GM23338 (cell line): ENCODE measurements around the gene REST. TPM values are rescaled to one million over a fixed set of nuclear protein-coding genes. Genes with fewer than 3 reads are reported as not detected.

Experiments
- ATAC-seq: fragments of 200-7000 bp; cut with Tn5 transposase; 3 replicates; pipeline ENCODE4 v1.9.1; 2020
- DNase-seq: peaks from one replicate; pipeline ENCODE4 v3.0.0-alpha.2; 2015; ENCODE audit warnings: low spot score
- H2AFZ ChIP-seq: fragments of 200-600 bp; sonication (generic); 2 replicates; pipeline ENCODE4 v1.8.0; 2016; ENCODE audit warnings: antibody characterized with exemption, mild to moderate bottlenecking, moderate library complexity
- H3F3A ChIP-seq: fragments of 200-600 bp; sonication (generic); replicated peaks from 2 replicates; pipeline ENCODE4 v1.8.0; 2017; ENCODE audit warnings: antibody characterized with exemption, mixed run types, low read depth
- H3K27ac ChIP-seq: fragments of 200-600 bp; sonication (generic); 2 replicates; pipeline ENCODE4 v1.6.1; 2016; ENCODE audit warnings: low read depth
- H3K27me3 ChIP-seq: fragments of 200-600 bp; sonication (generic); 2 replicates; pipeline ENCODE4 v1.8.0; 2016; ENCODE audit warnings: mild to moderate bottlenecking, mixed run types, moderate library complexity; ENCODE audit not compliant: insufficient read depth
- H3K36me3 ChIP-seq: fragments of 200-600 bp; sonication (generic); 2 replicates; pipeline ENCODE4 v1.8.0; 2016; ENCODE audit warnings: mild to moderate bottlenecking; ENCODE audit not compliant: insufficient read depth
- H3K4me1 ChIP-seq: fragments of 200-600 bp; sonication (generic); 2 replicates; pipeline ENCODE4 v1.8.0; 2016; ENCODE audit warnings: mild to moderate bottlenecking, moderate library complexity; ENCODE audit not compliant: insufficient read depth
- H3K4me2 ChIP-seq: fragments of 200-600 bp; sonication (generic); 2 replicates; pipeline ENCODE4 v1.7.1; 2017; ENCODE audit warnings: mixed run types
- H3K4me3 ChIP-seq: fragments of 200-600 bp; sonication (generic); 2 replicates; pipeline ENCODE4 v1.6.1; 2016; ENCODE audit warnings: mixed run types
- H3K79me2 ChIP-seq: fragments of 200-600 bp; sonication (generic); replicated peaks from 2 replicates; pipeline ENCODE4 v1.8.0; 2017; ENCODE audit warnings: mild to moderate bottlenecking; ENCODE audit not compliant: insufficient read depth
- H3K9me2 ChIP-seq: fragments of 200-600 bp; sonication (generic); 2 replicates; pipeline ENCODE4 v1.8.0; 2017; ENCODE audit not compliant: insufficient read depth
- H4K20me1 ChIP-seq: fragments of 200-600 bp; sonication (generic); replicated peaks from 2 replicates; pipeline ENCODE4 v1.8.0; 2017; ENCODE audit warnings: mild to moderate bottlenecking; ENCODE audit not compliant: insufficient read depth
- H3K27ac Mint-ChIP-seq: 2 replicates; pipeline ENCODE4 v1.8.0; 2020; ENCODE audit warnings: inconsistent platforms, mild to moderate bottlenecking, moderate library complexity, mixed read lengths
- H3K27me3 Mint-ChIP-seq: 3 replicates; pipeline ENCODE4 v1.8.0; 2022; ENCODE audit warnings: low read depth, mild to moderate bottlenecking, moderate library complexity, mixed read lengths, inconsistent platforms; ENCODE audit not compliant: insufficient read depth, poor library complexity
- H3K36me3 Mint-ChIP-seq: 3 replicates; pipeline ENCODE4 v1.8.0; 2021; ENCODE audit warnings: low read depth, mild to moderate bottlenecking, inconsistent platforms, moderate library complexity, mixed read lengths
- H3K4me1 Mint-ChIP-seq: 3 replicates; pipeline ENCODE4 v1.8.0; 2020; ENCODE audit warnings: mild to moderate bottlenecking, inconsistent platforms, mixed read lengths
- H3K4me3 Mint-ChIP-seq: 3 replicates; pipeline ENCODE4 v1.8.0; 2021; ENCODE audit warnings: moderate library complexity, mild to moderate bottlenecking, inconsistent platforms, mixed read lengths
- H3K9me3 Mint-ChIP-seq: 3 replicates; pipeline ENCODE4 v1.8.0; 2020; ENCODE audit warnings: moderate library complexity, mild to moderate bottlenecking, inconsistent platforms, mixed read lengths
- CREB1 ChIP-seq: fragments of 250-450 bp; sonication (Bioruptor Pico); IDR thresholded peaks from 2 replicates; pipeline ENCODE4 v1.5.0; 2020; ENCODE audit warnings: low read depth, mild to moderate bottlenecking, moderate library complexity
- CTCF ChIP-seq, 2 experiments: fragments of 200-600 bp in 1 of 2; sonication (generic) in 1 of 2; conservative IDR thresholded peaks; 2 replicates each; pipeline versions ENCODE4 v1.5.1 to v1.6.1; 2016 to 2017; ENCODE audit warnings: antibody characterized with exemption in 2 of 2, low read depth in 2 of 2, mild to moderate bottlenecking in 2 of 2, moderate library complexity in 1 of 2
- ETS1 ChIP-seq: IDR thresholded peaks from 2 replicates; pipeline ENCODE4 v1.6.1; 2016; ENCODE audit warnings: antibody characterized with exemption
- EZH2 ChIP-seq: fragments of 200-600 bp; sonication (generic); IDR thresholded peaks from one replicate; pipeline ENCODE4 v1.8.0; 2017; ENCODE audit warnings: antibody characterized with exemption, mild to moderate bottlenecking, low read depth; ENCODE audit not compliant: unreplicated experiment
- EZH2phosphoT487 ChIP-seq: fragments of 200-600 bp; sonication (generic); IDR thresholded peaks from one replicate; pipeline ENCODE4 v1.8.1; 2018; ENCODE audit warnings: antibody characterized with exemption; ENCODE audit not compliant: unreplicated experiment
- JUNB ChIP-seq: IDR thresholded peaks from one replicate; pipeline ENCODE4 v1.6.1; 2016; ENCODE audit warnings: antibody characterized with exemption; ENCODE audit not compliant: unreplicated experiment
- NANOG ChIP-seq: IDR thresholded peaks from 2 replicates; pipeline ENCODE4 v1.6.1; 2016; ENCODE audit warnings: antibody characterized with exemption, borderline replicate concordance
- POLR2AphosphoS5 ChIP-seq: IDR thresholded peaks from 2 replicates; pipeline ENCODE4 v1.6.1; 2016; ENCODE audit warnings: antibody characterized with exemption, low read depth
- REST ChIP-seq: IDR thresholded peaks from one replicate; pipeline ENCODE4 v1.6.1; 2018; ENCODE audit warnings: antibody characterized with exemption; ENCODE audit not compliant: unreplicated experiment
- STAT1 ChIP-seq: IDR thresholded peaks from one replicate; pipeline ENCODE4 v1.6.1; 2016; ENCODE audit warnings: antibody characterized with exemption; ENCODE audit not compliant: unreplicated experiment
- ZNF114 ChIP-seq: fragments of 250-450 bp; sonication (Bioruptor Pico); IDR thresholded peaks from 2 replicates; pipeline ENCODE4 v1.5.0; 2020; ENCODE audit warnings: mild to moderate bottlenecking, moderate library complexity
- ZNF331 ChIP-seq: fragments of 250-450 bp; sonication (Bioruptor Pico); IDR thresholded peaks from 2 replicates; pipeline ENCODE4 v1.5.0; 2020; ENCODE audit warnings: low read depth, mild to moderate bottlenecking, moderate library complexity
- ZNF462 ChIP-seq: fragments of 250-450 bp; sonication (Bioruptor Pico); IDR thresholded peaks from 2 replicates; pipeline ENCODE4 v1.5.0; 2020; ENCODE audit warnings: mild to moderate bottlenecking, moderate library complexity
- polyA plus RNA-seq: library from polyadenylated mRNA; unstranded; fragments of >200 nt; fragmentation: Nextera tagmentation; extraction: Ambion mirVana; gene quantifications from 2 replicates; pipeline ENCODE4 v1.2.1, GENCODE V29; 2016
- total RNA-seq: library from RNA; depleted of rRNA; stranded (reverse); fragments of >200 nt; shearing (Covaris generic); gene quantifications from 2 replicates; pipeline ENCODE4 v1.2.3, GENCODE V29; 2014

Gene REST
- total and polyA plus RNA-seq, 2 experiments from 2014 or later = 44.7 to 61.5 TPM

GRCh38 chr4:56972389-56972788, 64.7 kb downstream of the REST start:
- H3K4me3 Mint-ChIP-seq = no peak overlapping the region
- Histone ChIP-seq H3F3A (no peaks in the 10 kb centered on the region), H3K4me3 (no peak overlapping the region), H2AFZ (no peak overlapping the region), H3K36me3 (peaks cover 51% of the 10 kb centered on the region), H3K27me3 (no peaks in the 10 kb centered on the region), H3K9me2 (no peaks in the 10 kb centered on the region), H4K20me1 (peaks cover 44% of the 10 kb centered on the region), H3K4me2 (no peak overlapping the region), H3K4me1 (no peaks in the 10 kb centered on the region), H3K79me2 (peaks cover 34% of the 10 kb centered on the region), H3K27ac (no peak overlapping the region)
- TF ChIP-seq CREB1 (no peak), ETS1 (no peak), STAT1 (no peak), EZH2phosphoT487 (no peak), ZNF462 (CRISPR knock-in tag) (no peak), ZNF114 (CRISPR knock-in tag) (no peak), EZH2 (no peak), POLR2AphosphoS5 (no peak), ZNF331 (CRISPR knock-in tag) (no peak), JUNB (no peak), REST (no peak), CTCF (conservative IDR thresholded peaks at IDR 0.05; ENCODE audit: low read depth in 2 of 2) (no peak), NANOG (no peak)
- ATAC-seq = no peak
- H3K36me3 Mint-ChIP-seq = peaks cover 46% of the 10 kb centered on the region
- no peaks in the 10 kb centered on the region for H3K9me3 Mint-ChIP-seq
- H3K27me3 Mint-ChIP-seq = peaks cover 1% of the 10 kb centered on the region
- no peak overlapping the region for H3K27ac Mint-ChIP-seq
- no peak for DNase-seq
- H3K4me1 Mint-ChIP-seq = peaks cover 9% of the 10 kb centered on the region; the same call in 2 of the 3 replicates
